ENCODE measurements around the gene POU2F2. TPM values are rescaled to one million over a fixed set of nuclear protein-coding genes. Genes with fewer than 3 reads are reported as not detected.

POU2F2 gene
- total and polyA plus RNA-seq, 9 of the 15 experiments (the other 6 are each of a cell fraction or from before 2014, with no cell fraction given), result 0.03 to 0.68 (median 0.14) TPM

DNA sequence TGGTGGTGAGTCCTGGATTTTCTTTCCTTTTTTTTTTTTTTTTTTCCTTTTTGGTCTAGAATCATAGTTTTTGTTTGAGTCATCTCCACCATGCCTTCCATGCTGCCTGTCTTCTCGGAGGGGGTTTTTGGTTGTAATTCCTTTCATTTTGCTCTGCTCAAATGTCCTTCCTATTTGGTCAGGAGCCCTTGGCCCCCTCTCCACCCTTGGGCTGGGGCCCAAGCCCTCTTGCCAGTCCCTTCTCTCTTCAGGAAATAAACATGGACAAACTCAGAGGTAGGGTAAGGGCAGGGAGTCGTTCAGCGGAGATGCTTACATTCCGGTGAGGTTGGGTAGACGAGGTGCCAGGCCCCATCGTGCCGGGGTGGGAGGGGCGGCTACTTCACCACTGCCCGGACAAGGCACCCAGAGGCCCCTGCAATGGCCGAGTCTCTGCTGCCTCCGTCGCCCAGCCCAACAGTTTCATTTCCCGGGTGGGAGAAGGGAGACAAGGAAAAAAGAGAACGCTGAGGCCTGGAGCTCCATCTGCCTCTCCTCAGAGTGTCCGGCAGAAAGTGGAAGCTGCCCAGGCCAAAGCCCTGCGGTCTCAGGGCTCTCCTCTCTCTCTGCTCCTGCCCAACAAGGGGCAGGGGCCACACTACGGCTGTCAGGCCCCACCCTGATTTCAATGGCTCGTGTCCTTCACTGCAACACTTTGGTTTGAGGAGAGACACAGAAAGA is 43.6 kb downstream of the POU2F2 start:
- in situ Hi-C loops (cut with MboI) (no loop called here), intact Hi-C loops (cut with micrococcal nuclease) (no loop called here)
- no peak for TF ChIP-seq FOXP1 (CRISPR knock-in tag; IDR thresholded peaks at IDR 0.05)
- no peak for TF ChIP-seq PYGO2 (tag; IDR thresholded peaks at IDR 0.05)
- TF ChIP-seq MBD2 (IDR thresholded peaks at IDR 0.05; ENCODE audit: borderline replicate concordance, low read depth), result no peak
- no peak for TF ChIP-seq ZNF165 (CRISPR knock-in tag; IDR thresholded peaks at IDR 0.05; ENCODE audit: borderline replicate concordance)
- TF ChIP-seq LEF1 (IDR thresholded peaks at IDR 0.05), result no peak
- TF ChIP-seq, protein P1, sequence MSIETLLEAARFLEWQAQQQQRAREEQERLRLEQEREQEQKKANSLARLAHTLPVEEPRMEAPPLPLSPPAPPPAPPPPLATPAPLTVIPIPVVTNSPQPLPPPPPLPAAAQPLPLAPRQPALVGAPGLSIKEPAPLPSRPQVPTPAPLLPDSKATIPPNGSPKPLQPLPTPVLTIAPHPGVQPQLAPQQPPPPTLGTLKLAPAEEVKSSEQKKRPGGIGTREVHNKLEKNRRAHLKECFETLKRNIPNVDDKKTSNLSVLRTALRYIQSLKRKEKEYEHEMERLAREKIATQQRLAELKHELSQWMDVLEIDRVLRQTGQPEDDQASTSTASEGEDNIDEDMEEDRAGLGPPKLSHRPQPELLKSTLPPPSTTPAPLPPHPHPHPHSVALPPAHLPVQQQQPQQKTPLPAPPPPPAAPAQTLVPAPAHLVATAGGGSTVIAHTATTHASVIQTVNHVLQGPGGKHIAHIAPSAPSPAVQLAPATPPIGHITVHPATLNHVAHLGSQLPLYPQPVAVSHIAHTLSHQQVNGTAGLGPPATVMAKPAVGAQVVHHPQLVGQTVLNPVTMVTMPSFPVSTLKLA (conservative IDR thresholded peaks at IDR 0.05), result no peak
- TF ChIP-seq, protein P2, sequence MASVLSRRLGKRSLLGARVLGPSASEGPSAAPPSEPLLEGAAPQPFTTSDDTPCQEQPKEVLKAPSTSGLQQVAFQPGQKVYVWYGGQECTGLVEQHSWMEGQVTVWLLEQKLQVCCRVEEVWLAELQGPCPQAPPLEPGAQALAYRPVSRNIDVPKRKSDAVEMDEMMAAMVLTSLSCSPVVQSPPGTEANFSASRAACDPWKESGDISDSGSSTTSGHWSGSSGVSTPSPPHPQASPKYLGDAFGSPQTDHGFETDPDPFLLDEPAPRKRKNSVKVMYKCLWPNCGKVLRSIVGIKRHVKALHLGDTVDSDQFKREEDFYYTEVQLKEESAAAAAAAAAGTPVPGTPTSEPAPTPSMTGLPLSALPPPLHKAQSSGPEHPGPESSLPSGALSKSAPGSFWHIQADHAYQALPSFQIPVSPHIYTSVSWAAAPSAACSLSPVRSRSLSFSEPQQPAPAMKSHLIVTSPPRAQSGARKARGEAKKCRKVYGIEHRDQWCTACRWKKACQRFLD (CRISPR knock-in tag; IDR thresholded peaks at IDR 0.05), result no peak
- no peak for TF ChIP-seq SIX5 (IDR thresholded peaks at IDR 0.05; ENCODE audit: borderline replicate concordance in 1 of 2, insufficient read depth in 1 of 2, low read depth in 1 of 2, low read length in 2 of 2)
- TF ChIP-seq STAG1 (CRISPR knock-in tag; IDR thresholded peaks at IDR 0.05; ENCODE audit: borderline replicate concordance), result no peak
- TF ChIP-seq LARP7 (IDR thresholded peaks at IDR 0.05), result no peak
- no peak for TF ChIP-seq ADNP (tag; IDR thresholded peaks at IDR 0.05)
- no peak for TF ChIP-seq THRAP3 (IDR thresholded peaks at IDR 0.05; ENCODE audit: borderline replicate concordance)
- no peak for TF ChIP-seq RBM39 (optimal IDR thresholded peaks at IDR 0.05; ENCODE audit: low read depth, low read length)
- Histone ChIP-seq H3K4me3 (no peak overlapping the region), H3K4me2 (ENCODE audit: insufficient read depth, low read length) (no peak overlapping the region), H2AFZ (ENCODE audit: low read depth, low read length) (no peak overlapping the region), H3K4me1 (replicated peaks in 1 of 2; ENCODE audit: control insufficient read depth in 2 of 2, insufficient read depth in 2 of 2, low read length in 2 of 2) (peaks cover 7 to 19% of the 10 kb centered on the region in 2 experiments; a peak in 4 of 5 replicates), H3K9ac (ENCODE audit: insufficient read depth in 1 of 2, low read depth in 2 of 2, low read length in 2 of 2) (no peak overlapping the region), H3K79me2 (ENCODE audit: control insufficient read depth, insufficient read depth, low read length) (no peaks in the 10 kb centered on the region), H4K20me1 (replicated peaks; ENCODE audit: control insufficient read depth, insufficient read depth, low read length) (no peaks in the 10 kb centered on the region), H3K27me3 (ENCODE audit: control insufficient read depth in 2 of 2, insufficient read depth in 2 of 2, low read length in 2 of 2) (no peaks in the 10 kb centered on the region), H3K9me3 (replicated peaks; ENCODE audit: control insufficient read depth, insufficient read depth, low read depth, low read length) (no peaks in the 10 kb centered on the region), H3K9me1 (ENCODE audit: control insufficient read depth, insufficient read depth, low read length) (no peaks in the 10 kb centered on the region), H3K36me3 (ENCODE audit: control insufficient read depth, insufficient read depth, low read length) (no peaks in the 10 kb centered on the region), H3K27ac (ENCODE audit: extremely low read depth, low read depth, low read length) (no peak overlapping the region)
- ChIA-PET CTCF (ENCODE audit: low intra/inter-chr PET ratio) (no interaction called here), POLR2A (no interaction called here)
- no peak for ATAC-seq
- 63% methylated on average over 15 of the region's 18 CpGs for WGBS (ENCODE audit: insufficient coverage, low coverage, missing lambda C conversion rate)
- no peak for FAIRE-seq
- DNase-seq (ENCODE audit: extremely low read depth in 1 of 4, low spot score in 3 of 4), result no peak
- no TSS peak for BruUV-seq (replicated peaks)

Measured in K562 (cell line).